B cell (primary cell): ENCODE results near the gene PUDP. TPM values are rescaled to one million over a fixed set of nuclear protein-coding genes. Genes with fewer than 3 reads are reported as not detected.

Source experiments
- ATAC-seq: fragments of 200-7000 bp; cut with Tn5 transposase; one replicate; pipeline ENCODE4 v1.10.0; 2021; ENCODE audit warnings: low read depth, mild to moderate bottlenecking, moderate number of reproducible peaks, moderate library complexity
- CTCF ChIA-PET: fragments of 350-600 bp; sonication (Branson Sonifier 250); formaldehyde crosslinking; loops from one replicate; lab custom pipeline; 2021; ENCODE audit warnings: antibody characterized with exemption, inconsistent platforms; lab: Charles Lee
- POLR2A ChIA-PET: fragments of 350-600 bp; sonication (Branson Sonifier 250); formaldehyde crosslinking; loops from one replicate; lab custom pipeline; 2021; ENCODE audit warnings: antibody characterized with exemption; lab: Charles Lee
- DNase-seq: peaks from one replicate; pipeline ENCODE4 v3.0.0; 2013
- H2AFZ ChIP-seq: 2 replicates; pipeline ENCODE4 v1.6.1; 2012; ENCODE audit warnings: mild to moderate bottlenecking, low read depth, low read length; ENCODE audit not compliant: insufficient read depth, poor library complexity, severe bottlenecking
- H3K27ac ChIP-seq, 2 donors: 1 replicate in 1 of 2; 2 replicates in 1 of 2; pipeline ENCODE4 v1.5.1; 2012 to 2013; ENCODE audit warnings: low read length in 2 of 2, mild to moderate bottlenecking in 2 of 2, moderate library complexity in 1 of 2
- H3K27me3 ChIP-seq, 4 experiments: fragments of 200-600 bp in 1 of 4; sonication (generic) in 1 of 4; replicated peaks in 1 of 4; 1 replicate in 2 of 4; 2 replicates in 2 of 4; pipeline versions ENCODE4 v1.6.1 to v1.7.0; 2013 to 2016; ENCODE audit warnings: low read length in 3 of 4, mild to moderate bottlenecking in 2 of 4, mixed read lengths in 1 of 4, moderate library complexity in 1 of 4; ENCODE audit not compliant: insufficient read depth in 4 of 4, control insufficient read depth in 3 of 4; ENCODE audit errors: control extremely low read depth in 1 of 4
- H3K36me3 ChIP-seq, 2 experiments: replicated peaks in 1 of 2; 1 replicate in 1 of 2; 2 replicates in 1 of 2; pipeline versions ENCODE4 v1.6.1 to v1.7.1; 2013; ENCODE audit warnings: low read length in 1 of 2; ENCODE audit not compliant: insufficient read depth in 2 of 2, control insufficient read depth in 1 of 2; ENCODE audit errors: control extremely low read depth in 1 of 2, extremely low read depth in 1 of 2
- H3K4me1 ChIP-seq, 2 donors: fragments of 200-600 bp in 1 of 2; sonication (generic) in 1 of 2; 1 replicate in 1 of 2; 2 replicates in 1 of 2; pipeline versions ENCODE4 v1.5.1 to v1.6.1; 2013 to 2017; ENCODE audit warnings: low read length in 2 of 2; ENCODE audit not compliant: control insufficient read depth in 2 of 2, insufficient read depth in 2 of 2
- H3K4me2 ChIP-seq: replicated peaks from 2 replicates; pipeline ENCODE3; 2012; ENCODE audit warnings: mild to moderate bottlenecking, low read depth, low read length; ENCODE audit not compliant: poor library complexity, severe bottlenecking
- H3K4me3 ChIP-seq, 5 experiments: fragments of 200-600 bp in 1 of 5; sonication (generic) in 1 of 5; 1 replicate in 3 of 5; 2 replicates in 2 of 5; pipeline versions ENCODE4 v1.5.1 to v1.7.0; 2011 to 2016; ENCODE audit warnings: low read length in 4 of 5, mild to moderate bottlenecking in 4 of 5, low read depth in 2 of 5, control low read depth in 1 of 5, moderate library complexity in 1 of 5; ENCODE audit not compliant: insufficient read depth in 1 of 5; ENCODE audit errors: control extremely low read depth in 1 of 5, extremely low read depth in 1 of 5
- H3K79me2 ChIP-seq: fragments of 200-600 bp; sonication (generic); one replicate; pipeline ENCODE4 v1.6.0; 2016; ENCODE audit warnings: low read length; ENCODE audit not compliant: control insufficient read depth, insufficient read depth
- H3K9ac ChIP-seq: fragments of 200-600 bp; sonication (generic); 2 replicates; pipeline ENCODE4 v1.6.1; 2017; ENCODE audit warnings: mild to moderate bottlenecking, low read length, moderate library complexity
- H3K9me3 ChIP-seq, 3 donors: one replicate each; pipeline versions ENCODE4 v1.6.1 to v1.7.1; 2013; ENCODE audit warnings: low read length in 2 of 3; ENCODE audit not compliant: control insufficient read depth in 2 of 3, insufficient read depth in 1 of 3; ENCODE audit errors: control extremely low read depth in 1 of 3
- H4K20me1 ChIP-seq: 2 replicates; pipeline ENCODE4 v1.6.0; 2012; ENCODE audit warnings: mild to moderate bottlenecking, low read length; ENCODE audit not compliant: insufficient read depth, control insufficient read depth, poor library complexity, severe bottlenecking
- H3K27ac Mint-ChIP-seq: one replicate; pipeline ENCODE4 v1.8.0; 2021; ENCODE audit warnings: mixed read lengths
- H3K27me3 Mint-ChIP-seq: one replicate; pipeline ENCODE4 v1.8.0; 2021; ENCODE audit warnings: mixed read lengths
- H3K4me1 Mint-ChIP-seq: one replicate; pipeline ENCODE4 v1.8.0; 2021; ENCODE audit warnings: mixed read lengths
- H3K4me3 Mint-ChIP-seq: one replicate; pipeline ENCODE4 v1.8.0; 2021; ENCODE audit warnings: mixed read lengths
- H3K9me3 Mint-ChIP-seq: one replicate; pipeline ENCODE4 v1.8.0; 2022; ENCODE audit warnings: mixed read lengths; ENCODE audit not compliant: insufficient read depth
- CTCF ChIP-seq: fragments of 200-600 bp; IDR thresholded peaks from one replicate; pipeline ENCODE4 v1.8.0; 2022; ENCODE audit warnings: antibody characterized with exemption, mild to moderate bottlenecking
- EZH2 ChIP-seq: IDR thresholded peaks from 2 replicates; pipeline ENCODE4 v1.6.1; 2012; ENCODE audit warnings: borderline replicate concordance, low read depth, mild to moderate bottlenecking, moderate library complexity, low read length; ENCODE audit not compliant: insufficient read depth, poor library complexity, severe bottlenecking
- WGBS: methylation state at CpG from one replicate; pipeline ENCODE4 v1.1.5; 2013; ENCODE audit warnings: missing lambda C conversion rate; ENCODE audit not compliant: insufficient coverage; 5-methylcytosine and 5-hydroxymethylcytosine counted together
- intact Hi-C: fragments of 100-400 bp; cut with micrococcal nuclease; formaldehyde crosslinking; loops from one replicate; pipeline ENCODE4 v1.10.0; 2022
- polyA plus RNA-seq: library from polyadenylated mRNA; depleted of rRNA; stranded (reverse); fragments of >200 nt; gene quantifications from 2 replicates; pipeline ENCODE4 v1.2.3, GENCODE V29; 2012
- total RNA-seq, 2 donors: library from RNA; stranded (reverse); fragments of 120-200 nt in 1 of 2; gene quantifications; 1 replicate in 1 of 2; 2 replicates in 1 of 2; pipeline versions ENCODE4 v1.2.3 to v1.2.4, GENCODE V29; 2013 to 2022

Gene PUDP
- total and polyA plus RNA-seq, 2 donors (not counting 1 experiment from before 2014, with no cell fraction given) = 12.8 to 14.1 TPM

- Histone ChIP-seq H3K36me3 (peaks cover 0 to 3% of the 10 kb centered on the region in 2 experiments), H3K27ac (no peak overlapping the region), H2AFZ (no peak overlapping the region), H3K4me1 (no peaks in the 10 kb centered on the region), H3K79me2 (peaks cover 85% of the 10 kb centered on the region), H4K20me1 (peaks cover 29% of the 10 kb centered on the region), H3K9me3 (peaks cover 0 to 8% (median 0%) of the 10 kb centered on the region in 3 donors), H3K4me3 (no peak overlapping the region), H3K4me2 (no peak overlapping the region), H3K27me3 (no peaks in the 10 kb centered on the region), H3K9ac (no peak overlapping the region)
- Mint-ChIP-seq H3K27me3 (no peaks in the 10 kb centered on the region), H3K4me3 (no peak overlapping the region), H3K27ac (no peak overlapping the region), H3K4me1 (peaks cover 24% of the 10 kb centered on the region), H3K9me3 (no peaks in the 10 kb centered on the region)
- CTCF ChIA-PET = no interaction called here
- WGBS = no CpG with 5 or more reads among the region's 2 CpGs
- no peak for TF ChIP-seq EZH2
- no peak for TF ChIP-seq CTCF
- intact Hi-C loops = no loop called here
- DNase-seq (no peak), ATAC-seq (no peak)
- POLR2A ChIA-PET = no interaction called here
These were observed 27.1 kb downstream of the PUDP start for GRCh38 chrX:7120878-7121219.

DNA sequence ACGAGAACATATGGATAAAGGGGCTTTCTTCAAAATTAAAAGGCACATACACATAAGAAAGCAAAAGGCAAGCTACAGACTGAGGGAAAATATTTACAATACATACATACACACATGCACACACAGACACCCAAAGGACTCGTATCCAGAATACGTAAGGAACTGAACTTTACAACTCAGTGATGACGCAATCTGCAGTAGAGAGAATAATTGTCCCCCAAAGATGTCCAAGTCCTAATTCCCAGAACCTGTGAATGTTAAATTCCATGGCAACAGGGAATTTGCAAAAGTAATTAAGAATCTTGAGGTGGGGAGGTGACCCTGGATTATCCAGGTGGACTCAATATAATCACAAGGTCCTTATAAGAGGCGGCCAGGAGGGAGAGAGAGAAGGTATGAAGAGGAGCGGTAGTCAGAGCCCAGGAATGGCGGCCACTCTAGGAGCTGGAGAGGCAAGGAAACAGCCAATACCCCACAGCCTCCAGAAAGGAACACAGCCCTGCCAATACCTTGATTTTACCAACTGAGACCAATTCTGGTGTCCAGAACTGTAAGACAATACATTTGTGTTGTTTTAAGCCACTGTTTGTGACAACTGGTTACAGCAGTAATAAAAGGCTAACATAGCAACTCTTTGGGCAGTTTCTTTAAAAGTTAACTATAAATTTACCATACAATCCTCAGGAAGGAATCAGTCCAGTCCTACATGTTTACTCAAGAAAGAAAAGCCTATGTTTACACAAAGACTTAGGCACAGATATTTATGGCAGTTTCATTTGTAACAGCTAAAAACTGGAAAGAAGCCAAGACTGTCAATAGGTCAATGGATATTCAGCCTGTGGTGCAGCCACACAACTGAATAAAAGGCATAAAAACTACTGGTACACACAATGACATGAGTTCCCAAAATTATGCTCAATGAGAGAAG, 27.7 kb downstream of the PUDP start:
- H3K4me1 ChIP-seq = no peaks in the 10 kb centered on the region
- no peak overlapping the region for H3K4me3 ChIP-seq
- no peak overlapping the region for H3K27ac ChIP-seq
- no peaks in the 10 kb centered on the region for H3K9me3 Mint-ChIP-seq
- POLR2A ChIA-PET = no interaction called here
- no CpG with 5 or more reads among the region's 7 CpGs for WGBS
- peaks cover 0 to 8% (median 0%) of the 10 kb centered on the region in 3 donors for H3K9me3 ChIP-seq
- H3K9ac ChIP-seq = no peak overlapping the region
- peaks cover 0 to 3% of the 10 kb centered on the region in 2 experiments for H3K36me3 ChIP-seq
- peaks cover 27% of the 10 kb centered on the region for H3K4me1 Mint-ChIP-seq
- no peak overlapping the region for H3K27ac Mint-ChIP-seq
- no peaks in the 10 kb centered on the region for H3K27me3 Mint-ChIP-seq
- DNase-seq = no peak
- peaks cover 27% of the 10 kb centered on the region for H4K20me1 ChIP-seq
- H3K79me2 ChIP-seq = peaks cover 87% of the 10 kb centered on the region
- H3K27me3 ChIP-seq = no peaks in the 10 kb centered on the region
- H3K4me2 ChIP-seq = no peak overlapping the region
- no peak overlapping the region for H3K4me3 Mint-ChIP-seq
- no peak overlapping the region for H2AFZ ChIP-seq
- intact Hi-C loops = no loop called here
- no peak for TF ChIP-seq EZH2
- TF ChIP-seq CTCF = no peak
- CTCF ChIA-PET = no interaction called here
- no peak for ATAC-seq
